Pancreas (tissue), 10 donors: ENCODE results near the gene FOXO6. TPM values are rescaled to one million over a fixed set of nuclear protein-coding genes. Genes with fewer than 3 reads are reported as not detected.
A peak's percentile ranks its signal among the peaks of the same experiment; 100 is the strongest.

ENCODE experiments used
- ATAC-seq, 4 donors: fragments of 200-7000 bp; cut with Tn5 transposase; one replicate each; pipeline versions ENCODE4 v1.8.0 to v1.9.1; 2020; ENCODE audit warnings: mild to moderate bottlenecking in 4 of 4, moderate library complexity in 4 of 4
- DNase-seq, 6 donors: peaks; one replicate each; pipeline ENCODE4 v3.0.0-alpha.2; 2020
- FAIRE-seq: peaks from 2 replicates; lab custom pipeline; 2012; peaks lifted over from hg19 to GRCh38; lab: Jason Lieb, UNC
- H3K27ac ChIP-seq, 4 donors: fragments of 200-600 bp; sonication (generic); 1 replicate in 3 of 4; 2 replicates in 1 of 4; pipeline versions ENCODE4 v1.5.0 to v1.8.0; 2020
- H3K27me3 ChIP-seq, 4 donors: fragments of 200-600 bp; one replicate each; pipeline ENCODE4 v1.8.0; 2021
- H3K36me3 ChIP-seq, 3 donors: fragments of 200-600 bp; sonication (generic) in 1 of 3; one replicate each; pipeline versions ENCODE4 v1.5.0 to v1.8.0; 2020 to 2021
- H3K4me1 ChIP-seq, 3 donors: fragments of 200-600 bp; one replicate each; pipeline ENCODE4 v1.8.0; 2021
- H3K4me3 ChIP-seq, 4 donors: fragments of 200-600 bp; sonication (generic) in 2 of 4; one replicate each; pipeline versions ENCODE4 v1.5.0 to v1.8.0; 2020 to 2021
- H3K9me3 ChIP-seq, 4 donors: fragments of 200-600 bp; one replicate each; pipeline ENCODE4 v1.8.0; 2021
- CTCF ChIP-seq, 4 donors: fragments of 200-600 bp; sonication (generic) in 3 of 4; IDR thresholded peaks; one replicate each; pipeline versions ENCODE4 v1.5.0 to v1.8.0; 2021; ENCODE audit warnings: antibody characterized with exemption in 4 of 4
- WGBS, 2 donors: extraction: QIAGEN DNeasy Blood & Tissue Kit; methylation state at CpG; one replicate each; pipeline ENCODE4 v1.1.7; 2013; 5-methylcytosine and 5-hydroxymethylcytosine counted together
- intact Hi-C, 3 donors: fragments of 100-400 bp; cut with DNase I; formaldehyde crosslinking; loops; one replicate each; pipeline versions ENCODE4 v1.11.1 to v1.14.2; 2022
- polyA plus RNA-seq, 2 donors: library from polyadenylated mRNA; stranded (reverse); fragments of 200-250 nt; gene quantifications; one replicate each; pipeline ENCODE4 v1.2.3, GENCODE V29; 2013
- total RNA-seq, 6 donors: library from RNA; stranded (reverse); fragmentation: NEBNext Ultra II Directional in 4 of 6; extraction: Animal tissue kit (Norgen Biotek cat#: 25700) in 4 of 6; gene quantifications; one replicate each; pipeline versions ENCODE4 v1.2.1 to v1.2.4, GENCODE V29; 2021 to 2023
- donor health status: healthy with polysubstance abuse.
- donor health status: DM: no; HTN: no; CAD: no; lungs with moderate emphysema.
- donor health status: DM: no; HTN: no; CAD: no.
- donor health status: control.
- donor health status: control.
- donor health status: Bipolar disorder and iron deficiency.
- donor health status: DM: yes; HTN: yes; CAD: no.
- donor health status: DM: no; HTN: no; CAD: no.
- donor health status: DM: no; HTN: no; CAD: no.
- donor health status: DM: yes; HTN: yes; CAD: no.

Gene FOXO6
- total and polyA plus RNA-seq, 8 donors = 0.79 to 2.0 (median 1.2) TPM

DNA sequence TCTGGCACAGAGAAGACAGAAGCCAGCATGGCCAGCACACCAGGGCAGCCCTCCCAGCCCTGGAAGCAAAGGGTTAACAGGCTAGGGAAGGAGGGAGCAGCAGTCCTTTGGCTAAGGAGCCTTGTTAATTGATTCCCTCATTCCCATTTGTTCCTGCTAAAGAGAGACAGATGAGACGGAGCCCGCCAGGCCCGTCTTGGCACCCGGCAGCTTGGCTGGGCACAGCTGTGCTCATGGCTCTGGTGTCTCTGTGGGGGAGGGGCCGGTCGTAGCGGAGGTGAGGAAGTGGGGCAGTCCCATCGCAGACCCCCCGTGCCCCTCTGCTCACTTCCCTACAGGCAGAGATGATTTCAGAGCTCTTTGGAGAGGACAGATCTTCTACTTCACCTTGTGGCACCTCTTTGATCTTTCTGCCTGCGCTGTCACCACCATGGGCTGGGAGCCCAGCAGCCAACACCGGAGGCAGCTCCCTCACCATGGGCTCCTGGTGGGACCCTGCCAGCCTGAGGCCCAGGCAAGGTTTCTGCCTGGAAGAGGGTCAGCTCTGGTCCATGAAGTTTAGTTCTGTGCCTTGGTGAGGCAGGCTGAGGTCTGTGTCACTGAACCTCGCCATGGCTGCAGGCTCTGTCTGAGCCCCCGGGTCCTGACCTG lies 38.0 kb downstream of the FOXO6 start:
- no peaks in the 10 kb centered on the region for H3K27me3 ChIP-seq
- 24 to 25% methylated on average over 13 of the region's 13 CpGs for WGBS, 2 donors
- intact Hi-C loops = no loop called here
- TF ChIP-seq CTCF (IDR thresholded peaks at IDR 0.05) = no peak
- H3K9me3 ChIP-seq = no peaks in the 10 kb centered on the region
- H3K36me3 ChIP-seq = no peaks in the 10 kb centered on the region
- H3K4me3 ChIP-seq = no peak overlapping the region
- H3K27ac ChIP-seq = no peak overlapping the region
- FAIRE-seq (no peak), ATAC-seq (peak; percentile 58 to 77 (median 73)), DNase-seq (peak in 2 of 6 donors; percentile 39 to 66)
- peaks cover 0 to 3% (median 0%) of the 10 kb centered on the region in 3 donors for H3K4me1 ChIP-seq

- TF ChIP-seq CTCF (IDR thresholded peaks at IDR 0.05) = no peak
- H3K27ac ChIP-seq = no peak overlapping the region
These were observed 39.0 kb downstream of the FOXO6 start for GRCh38 chr1:41400225-41400624.

GRCh38 chr1:41401899-41402298 lies 40.7 kb downstream of the FOXO6 start:
- DNase-seq (no peak), ATAC-seq (no peak), FAIRE-seq (no peak)
- TF ChIP-seq CTCF (IDR thresholded peaks at IDR 0.05) = no peak
- Histone ChIP-seq H3K9me3 (no peaks in the 10 kb centered on the region), H3K4me1 (peaks cover 0 to 3% (median 0%) of the 10 kb centered on the region in 3 donors), H3K4me3 (no peak overlapping the region), H3K27ac (no peak overlapping the region), H3K36me3 (no peaks in the 10 kb centered on the region), H3K27me3 (no peaks in the 10 kb centered on the region)
- WGBS, 2 donors = 90 to 94% methylated on average over 2 of the region's 2 CpGs
- intact Hi-C loops = no loop called here

More at GRCh38 chr1:41400225-41400624, 39.0 kb downstream of the FOXO6 start:
- intact Hi-C loops = no loop called here
- DNase-seq = no peak
- no peaks in the 10 kb centered on the region for H3K27me3 ChIP-seq
- peaks cover 0 to 3% (median 0%) of the 10 kb centered on the region in 3 donors for H3K4me1 ChIP-seq
- WGBS, 2 donors = 69 to 71% methylated on average over 3 of the region's 3 CpGs
- H3K9me3 ChIP-seq = no peaks in the 10 kb centered on the region
- no peak overlapping the region for H3K4me3 ChIP-seq
- no peaks in the 10 kb centered on the region for H3K36me3 ChIP-seq
- no peak for ATAC-seq
- FAIRE-seq = no peak

GRCh38 chr1:41404308-41404761 lies 43.1 kb downstream of the FOXO6 start:
- H3K9me3 ChIP-seq = no peaks in the 10 kb centered on the region
- H3K4me1 ChIP-seq = no peaks in the 10 kb centered on the region
- 16 to 21% methylated on average over 9 to 10 of the region's 10 CpGs for WGBS, 2 donors
- no peaks in the 10 kb centered on the region for H3K27me3 ChIP-seq
- no peak overlapping the region for H3K27ac ChIP-seq
- no peak for FAIRE-seq
- intact Hi-C loops = no loop called here
- DNase-seq = no peak
- no peak overlapping the region for H3K4me3 ChIP-seq
- peak in 1 of 4 donors; percentile 24 for ATAC-seq
- no peaks in the 10 kb centered on the region for H3K36me3 ChIP-seq
- no peak for TF ChIP-seq CTCF (IDR thresholded peaks at IDR 0.05)

DNA sequence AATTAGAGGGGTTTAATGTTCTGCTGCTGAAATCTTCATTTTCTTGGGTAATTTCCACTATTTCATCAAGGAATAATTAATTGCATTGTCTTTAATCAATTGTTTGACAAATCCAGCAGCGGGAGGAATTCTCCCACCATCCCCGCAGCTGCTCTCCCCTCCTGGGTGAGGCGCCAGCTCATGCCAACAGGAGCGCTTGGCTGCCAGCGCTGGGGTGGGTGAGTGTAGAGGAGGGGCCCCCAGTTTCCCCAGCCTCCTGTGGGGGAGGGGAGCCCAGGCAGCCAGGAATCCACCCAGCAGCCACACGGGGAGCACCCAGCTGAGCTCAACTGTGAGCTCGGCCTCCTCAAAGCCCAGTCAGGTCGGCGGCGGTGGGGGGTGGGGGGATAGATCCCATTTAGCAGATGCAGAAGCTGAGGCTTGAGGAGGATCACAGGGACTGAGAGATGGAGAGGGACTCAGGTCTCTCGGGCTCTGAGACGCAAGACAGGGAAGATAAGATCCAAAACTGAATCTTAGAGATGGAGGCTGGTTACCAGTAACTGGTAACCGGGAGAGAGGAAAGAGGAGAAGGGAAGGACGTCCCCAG lies 46.5 kb downstream of the FOXO6 start:
- intact Hi-C loops = no loop called here
- FAIRE-seq (no peak), ATAC-seq (peak in 2 of 4 donors; percentile 20 to 31), DNase-seq (peak in 1 of 6 donors; percentile 49)
- H3K9me3 ChIP-seq = no peaks in the 10 kb centered on the region
- no peak overlapping the region for H3K27ac ChIP-seq
- TF ChIP-seq CTCF (IDR thresholded peaks at IDR 0.05) = no peak
- no peaks in the 10 kb centered on the region for H3K4me1 ChIP-seq
- H3K36me3 ChIP-seq = no peaks in the 10 kb centered on the region
- 39 to 43% methylated on average over 14 of the region's 14 CpGs for WGBS, 2 donors
- H3K27me3 ChIP-seq = no peaks in the 10 kb centered on the region
- H3K4me3 ChIP-seq = no peak overlapping the region
